Esophagus muscularis mucosa (tissue), 4 donors: ENCODE data around the gene CAPN7.

Source experiments
- CTCF ChIP-seq, 3 experiments: fragments of 200-600 bp in 2 of 3; fragments of 450-650 bp in 1 of 3; sonication (generic) in 2 of 3; IDR thresholded peaks; one replicate each; pipeline ENCODE4 v1.5.1; 2017 to 2019; ENCODE audit warnings: antibody characterized with exemption in 3 of 3, mild to moderate bottlenecking in 2 of 3, moderate library complexity in 1 of 3
- EP300 ChIP-seq: sonication (generic); formaldehyde crosslinking; IDR thresholded peaks from one replicate; pipeline ENCODE4 v1.6.1; 2017; ENCODE audit warnings: antibody characterized with exemption
- POLR2A ChIP-seq: fragments of 450-650 bp; IDR thresholded peaks from one replicate; pipeline ENCODE4 v1.6.1; 2017; ENCODE audit warnings: antibody characterized with exemption, moderate library complexity, mild to moderate bottlenecking, low read depth

DNA sequence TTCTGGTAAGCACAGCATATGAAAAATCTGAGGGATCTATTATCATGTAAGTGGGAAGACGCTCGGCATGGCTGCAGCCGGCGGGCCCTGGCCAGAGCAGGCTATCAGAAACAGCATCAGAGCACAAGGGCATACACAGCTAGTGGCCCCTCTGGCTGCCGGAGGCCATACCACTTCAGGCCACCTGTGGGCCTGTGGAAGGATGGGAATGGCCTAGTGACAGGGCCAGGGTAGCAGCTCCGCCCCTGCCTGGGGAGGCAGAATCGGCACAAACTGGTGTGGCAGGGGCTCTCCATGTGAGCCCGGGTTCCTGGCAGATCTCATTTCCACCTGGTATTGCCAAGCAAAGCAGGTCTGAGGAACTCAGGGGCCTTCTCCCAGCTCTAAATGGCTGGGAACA is 80.0 kb downstream of the CAPN7 start:
- TF ChIP-seq CTCF (IDR thresholded peaks at IDR 0.05) (no peak), POLR2A (no peak), EP300 (no peak)
